Liver (tissue), 3 donors: ENCODE measurements around the gene CYB561.

Source experiments
- NR2F2 ChIP-seq: IDR thresholded peaks from 2 replicates; pipeline ENCODE4 v1.6.1; 2016; ENCODE audit warnings: antibody characterized with exemption
- TF ChIP-seq, protein P1 (sequence below): fragments of 150-350 bp; IDR thresholded peaks from 2 replicates; pipeline ENCODE4 v1.5.1; 2017; ENCODE audit warnings: improper control_type of control experiment, low read depth, low read length; ENCODE audit not compliant: missing input control
- donor health status: healthy.
- donor health status: healthy.

DNA sequence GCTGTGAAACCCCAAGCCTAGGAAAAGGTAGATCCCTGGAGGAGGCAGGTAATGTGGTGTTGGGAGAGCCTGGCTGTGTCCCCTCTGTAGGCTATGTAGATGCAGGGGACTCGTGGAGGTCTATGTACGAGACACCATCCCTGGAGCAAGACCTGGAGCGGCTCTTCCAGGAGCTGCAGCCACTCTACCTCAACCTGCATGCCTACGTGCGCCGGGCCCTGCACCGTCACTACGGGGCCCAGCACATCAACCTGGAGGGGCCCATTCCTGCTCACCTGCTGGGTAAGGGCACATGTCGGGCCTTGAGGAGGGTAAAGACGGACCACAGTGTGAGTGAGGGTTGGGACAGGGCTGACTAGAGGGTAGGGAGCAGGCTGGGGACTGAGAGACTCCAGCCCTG is 42.7 kb upstream of the CYB561 start:
- TF ChIP-seq, protein P1, sequence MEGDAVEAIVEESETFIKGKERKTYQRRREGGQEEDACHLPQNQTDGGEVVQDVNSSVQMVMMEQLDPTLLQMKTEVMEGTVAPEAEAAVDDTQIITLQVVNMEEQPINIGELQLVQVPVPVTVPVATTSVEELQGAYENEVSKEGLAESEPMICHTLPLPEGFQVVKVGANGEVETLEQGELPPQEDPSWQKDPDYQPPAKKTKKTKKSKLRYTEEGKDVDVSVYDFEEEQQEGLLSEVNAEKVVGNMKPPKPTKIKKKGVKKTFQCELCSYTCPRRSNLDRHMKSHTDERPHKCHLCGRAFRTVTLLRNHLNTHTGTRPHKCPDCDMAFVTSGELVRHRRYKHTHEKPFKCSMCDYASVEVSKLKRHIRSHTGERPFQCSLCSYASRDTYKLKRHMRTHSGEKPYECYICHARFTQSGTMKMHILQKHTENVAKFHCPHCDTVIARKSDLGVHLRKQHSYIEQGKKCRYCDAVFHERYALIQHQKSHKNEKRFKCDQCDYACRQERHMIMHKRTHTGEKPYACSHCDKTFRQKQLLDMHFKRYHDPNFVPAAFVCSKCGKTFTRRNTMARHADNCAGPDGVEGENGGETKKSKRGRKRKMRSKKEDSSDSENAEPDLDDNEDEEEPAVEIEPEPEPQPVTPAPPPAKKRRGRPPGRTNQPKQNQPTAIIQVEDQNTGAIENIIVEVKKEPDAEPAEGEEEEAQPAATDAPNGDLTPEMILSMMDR = no peak
- no peak for TF ChIP-seq NR2F2
